Renal cortex interstitium (tissue), 11 donors: ENCODE measurements around the gene RERE. TPM values are rescaled to one million over a fixed set of nuclear protein-coding genes. Genes with fewer than 3 reads are reported as not detected.
"Not testable (repeated sequence)": the region's sequence is repeated elsewhere in the genome, so short reads cannot be mapped to it uniquely, and the experiment has no call there.

Experiments
- DNase-seq, 11 donors: peaks; one replicate each; pipeline ENCODE4 v3.0.0-alpha.2; 2013; ENCODE audit warnings: low read depth in 9 of 11, low spot score in 4 of 11; ENCODE audit errors: extremely low read depth in 1 of 11
- polyA plus RNA-seq, 3 donors: library from polyadenylated mRNA; unstranded; fragments of 120-200 nt; gene quantifications; one replicate each; pipeline ENCODE4 v1.2.1, GENCODE V29; 2013; ENCODE audit not compliant: insufficient read length in 3 of 3

RERE gene
- polyA plus RNA-seq, 3 donors: 149 to 169 (median 157) TPM

DNA sequence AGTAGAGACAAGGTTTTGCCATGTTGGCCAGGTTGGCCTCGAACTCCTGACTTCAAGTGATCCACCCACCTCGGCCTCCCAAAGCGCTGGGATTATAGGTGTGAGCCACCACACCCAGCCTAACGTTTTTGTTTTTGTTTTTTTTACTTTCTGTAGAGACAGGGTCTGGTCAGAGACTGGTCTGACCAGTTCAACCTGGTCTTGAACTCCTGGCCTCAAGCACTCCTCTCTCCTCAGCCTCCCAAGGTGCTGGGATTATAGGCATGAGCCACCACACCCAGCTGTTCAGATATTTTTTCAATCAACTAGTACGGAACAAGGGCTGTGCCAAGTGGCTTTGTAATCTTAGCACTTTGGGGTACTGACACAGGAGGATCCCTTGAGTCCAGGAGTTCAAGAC is 209.5 kb downstream of the RERE start:
- DNase-seq: no peak

DNA sequence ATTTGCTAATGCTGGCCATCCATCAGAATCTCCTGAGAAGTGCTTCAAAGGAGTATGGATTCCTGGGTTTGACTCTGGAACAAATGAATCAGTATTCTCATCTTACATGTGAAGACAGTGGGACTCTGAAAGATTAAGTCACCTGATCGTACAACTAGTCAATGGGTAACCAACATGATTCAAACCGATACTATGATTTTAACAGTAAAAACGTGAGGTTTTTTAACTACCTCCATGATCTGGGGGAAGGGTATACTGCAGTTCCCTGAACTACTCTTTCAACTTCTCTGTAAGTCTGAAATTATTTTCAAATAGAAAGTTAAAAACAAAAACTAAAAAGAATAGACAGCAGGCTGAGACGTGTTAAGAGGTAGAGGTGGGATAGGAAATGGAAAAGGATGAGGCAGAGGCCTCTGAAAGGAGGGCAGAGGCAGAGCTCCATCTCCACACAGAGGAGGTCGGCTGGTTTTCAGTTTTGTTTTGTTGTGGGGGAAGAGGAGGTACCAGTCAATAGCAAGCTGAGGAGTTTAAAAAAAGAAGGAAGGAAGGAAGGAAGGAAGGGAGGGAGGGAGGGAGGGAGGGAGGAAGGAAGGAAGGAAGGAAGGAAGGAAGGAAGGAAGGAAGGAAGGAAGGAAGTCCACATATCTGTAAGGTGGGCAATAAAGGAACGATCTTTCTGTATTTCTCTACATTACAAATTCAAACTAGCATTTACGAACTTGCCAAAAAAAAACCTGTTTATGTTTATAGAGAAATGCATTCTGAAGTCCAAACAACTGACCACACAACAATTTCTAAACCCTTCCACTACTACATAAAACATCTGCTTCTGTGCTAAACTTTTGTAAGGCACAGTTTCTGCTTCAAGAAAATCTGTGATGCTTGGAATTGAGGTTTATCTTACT is 213.1 kb downstream of the RERE start:
- DNase-seq: no peak

DNA sequence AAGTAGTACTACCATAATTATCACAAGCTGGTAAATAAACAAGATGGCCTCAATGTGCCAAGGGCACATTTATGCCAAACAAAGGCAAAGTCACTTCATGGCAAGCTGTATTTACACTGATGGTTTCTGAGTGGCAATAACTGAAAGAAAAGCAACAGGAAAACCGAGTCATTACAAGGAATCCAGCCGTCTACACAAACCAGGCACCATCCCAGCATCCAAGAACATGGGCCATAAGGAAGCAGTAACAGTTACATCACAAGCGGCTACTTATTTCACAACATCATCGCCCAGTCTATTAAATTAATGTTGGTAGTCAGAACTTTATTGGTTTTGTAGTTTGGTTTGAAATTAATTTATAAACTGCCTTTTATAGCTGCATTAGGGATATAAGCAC is 214.2 kb downstream of the RERE start:
- DNase-seq: no peak

- DNase-seq: no peak
Measured at GRCh38 chr1:8602471-8603219, 214.8 kb downstream of the RERE start.

DNA sequence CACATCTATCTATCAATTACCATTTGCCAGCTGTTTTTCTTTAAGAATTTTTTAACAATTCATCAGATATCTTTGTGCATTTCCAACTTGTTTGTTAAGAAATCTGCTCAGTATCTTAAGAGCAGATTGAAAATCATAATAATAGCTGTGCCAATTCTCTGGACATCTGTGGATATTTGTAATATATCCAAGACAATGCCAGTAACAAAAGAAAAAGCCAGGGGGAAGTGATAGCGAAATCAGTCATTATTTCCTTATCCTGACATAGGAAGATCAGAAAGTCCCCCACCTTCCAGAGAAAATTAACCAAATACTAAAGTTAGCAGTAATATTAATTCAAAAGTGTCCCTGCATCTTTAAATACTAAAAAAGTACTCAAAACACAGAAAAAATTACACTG is 217.1 kb downstream of the RERE start:
- DNase-seq: no peak

DNA sequence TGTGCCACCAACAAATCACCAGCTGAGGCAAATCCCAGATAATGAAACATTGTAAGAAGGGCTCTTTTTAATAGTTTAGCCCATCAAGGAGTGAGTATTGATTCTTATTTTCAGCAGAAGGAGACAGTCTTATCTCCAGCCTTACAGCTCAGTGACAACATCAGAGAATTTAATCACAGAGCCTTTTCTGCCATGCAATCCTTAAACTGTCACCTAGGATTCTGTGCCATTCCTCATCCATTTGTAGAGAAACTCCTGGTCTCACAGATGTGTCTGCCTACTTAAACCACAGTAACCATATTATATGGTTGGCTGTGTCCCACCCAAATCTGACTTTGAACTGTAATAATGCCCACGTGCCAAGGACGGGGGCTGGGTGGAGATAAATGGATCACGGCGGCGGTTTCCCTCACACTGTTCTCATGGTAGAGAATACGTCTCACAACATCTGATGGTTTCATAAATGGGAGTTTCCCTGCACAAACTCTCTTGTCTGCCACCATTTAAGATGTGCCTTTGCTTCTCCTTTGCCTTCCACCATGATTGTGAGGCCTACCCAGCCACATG is 217.7 kb downstream of the RERE start:
- no peak for DNase-seq

GRCh38 chr1:8598783-8599182 is 218.7 kb downstream of the RERE start:
- no peak for DNase-seq

GRCh38 chr1:8598060-8598724 is 219.2 kb downstream of the RERE start:
- peak in 9 of 11 donors; percentile 22 to 51 (median 34) for DNase-seq

- no peak for DNase-seq
Measured at GRCh38 chr1:8597455-8597854, 220.0 kb downstream of the RERE start.

DNA sequence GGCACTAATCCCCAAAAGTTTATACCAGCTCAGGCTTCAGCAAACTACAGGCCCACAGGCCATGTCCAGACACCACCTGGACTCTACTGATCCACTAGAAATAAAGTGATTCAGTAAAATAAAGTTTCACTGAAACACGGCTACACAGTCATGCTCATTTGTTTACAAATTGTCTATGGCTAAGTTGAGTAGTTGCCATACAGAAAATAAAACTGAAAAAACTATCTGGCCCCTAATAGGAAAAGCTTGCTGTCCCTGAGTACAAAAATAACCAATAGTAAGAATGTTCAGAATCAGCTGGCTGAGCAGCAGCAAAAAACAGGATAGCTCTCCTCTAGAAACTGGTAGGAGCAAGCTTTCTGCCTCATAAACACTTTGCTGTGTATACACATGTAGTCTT is 221.5 kb downstream of the RERE start:
- no peak for DNase-seq

GRCh38 chr1:8595332-8595731 is 222.1 kb downstream of the RERE start:
- DNase-seq: no peak

- DNase-seq: not testable (repeated sequence)
Measured at GRCh38 chr1:8593292-8593691, 224.1 kb downstream of the RERE start.

DNA sequence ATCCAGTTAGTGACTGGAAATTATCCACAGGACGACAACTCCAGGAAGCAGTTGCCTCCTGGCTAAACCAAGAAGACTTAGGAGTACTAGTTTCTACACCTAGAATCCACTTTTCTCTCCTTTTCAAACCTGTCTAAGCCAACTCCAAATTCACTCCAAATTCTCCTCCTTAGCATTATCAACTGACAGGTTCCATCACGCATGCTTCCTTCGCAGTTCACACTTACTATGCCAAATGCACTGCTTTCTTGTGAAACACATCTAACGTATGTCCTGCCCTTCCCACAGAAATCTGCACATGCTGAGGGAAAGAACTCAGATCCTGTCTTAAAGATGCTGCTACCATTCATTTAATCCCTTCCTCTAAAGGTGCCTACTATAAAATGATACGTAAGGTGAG is 225.9 kb downstream of the RERE start:
- no peak for DNase-seq

- no peak for DNase-seq
Measured at GRCh38 chr1:8590721-8591351, 226.6 kb downstream of the RERE start.

DNA sequence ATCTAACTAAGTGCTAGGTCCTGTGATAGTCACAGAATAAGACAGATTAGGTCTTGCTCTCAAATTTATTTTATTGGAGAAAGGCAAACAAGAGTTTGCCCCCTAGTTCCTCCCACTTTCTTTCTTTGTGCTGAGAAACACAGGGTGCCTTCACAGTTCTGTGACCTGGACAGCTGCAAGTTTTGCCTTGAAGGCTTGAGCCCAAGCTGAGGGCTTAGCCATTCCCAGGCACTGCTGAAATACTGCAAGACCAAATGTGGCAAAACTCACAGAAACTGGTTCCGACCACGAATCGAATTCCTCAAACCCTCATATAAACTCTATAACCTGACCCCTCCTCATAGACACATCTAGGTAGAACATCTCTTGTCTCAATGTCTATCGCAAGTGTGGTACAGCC is 227.9 kb downstream of the RERE start:
- DNase-seq: no peak

- DNase-seq: no peak
Measured at GRCh38 chr1:8587784-8588183, 229.7 kb downstream of the RERE start.

DNA sequence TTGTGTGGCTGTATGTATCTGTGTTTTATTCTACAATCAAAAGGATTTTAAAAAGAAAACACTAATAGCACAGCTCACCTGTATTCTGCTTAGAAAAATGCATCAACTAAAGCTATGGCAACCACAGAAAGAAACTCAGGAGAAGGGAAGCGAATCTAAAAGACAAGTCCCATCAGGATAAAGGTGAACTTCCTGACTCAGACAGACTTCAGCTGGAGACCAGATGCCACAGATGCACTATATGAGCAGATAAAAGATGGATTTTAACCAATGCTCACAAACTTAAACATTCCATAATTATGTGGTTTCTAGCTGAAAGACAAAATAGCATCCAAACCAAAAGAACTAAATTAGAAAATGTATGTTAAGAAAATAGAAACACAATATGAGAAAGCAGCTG is 231.0 kb downstream of the RERE start:
- DNase-seq: no peak

DNA sequence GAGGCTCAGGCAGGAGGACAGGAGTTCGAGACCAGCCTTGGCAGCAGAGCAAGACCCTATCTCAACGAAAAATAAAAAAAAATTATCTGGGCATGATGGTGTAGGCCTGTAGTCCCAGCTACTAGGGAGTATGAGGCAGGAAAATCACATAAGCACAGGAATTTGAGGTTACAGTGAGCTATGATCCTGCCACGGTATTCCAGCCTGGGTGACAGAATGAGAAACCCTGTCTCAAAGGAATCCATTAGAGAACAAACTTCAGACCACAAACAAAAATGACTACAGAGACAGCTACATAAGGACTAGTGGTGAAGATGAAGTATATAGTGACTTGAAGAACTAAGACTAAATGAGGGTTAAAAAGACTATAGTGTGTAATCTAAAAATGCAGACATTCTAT is 233.1 kb downstream of the RERE start:
- no peak for DNase-seq

GRCh38 chr1:8583031-8583430 is 234.4 kb downstream of the RERE start:
- DNase-seq: no peak
